ENCODE measurements around the gene HAND2. TPM values are rescaled to one million over a fixed set of nuclear protein-coding genes. Genes with fewer than 3 reads are reported as not detected.

Gene HAND2
- total RNA-seq, 1 donor from 2014 or later, result not detected

- Mint-ChIP-seq H3K27ac (no peak overlapping the region), H3K9me3 (no peaks in the 10 kb centered on the region), H3K4me3 (no peak overlapping the region), H3K36me3 (ENCODE audit: low read depth) (no peaks in the 10 kb centered on the region), H3K27me3 (ENCODE audit: insufficient read depth) (peaks cover 36% of the 10 kb centered on the region), H3K4me1 (ENCODE audit: low read depth) (no peaks in the 10 kb centered on the region)
- no peak for DNase-seq (ENCODE audit: low spot score)
- intact Hi-C loops (cut with micrococcal nuclease), result no loop called here
These were observed 17.9 kb upstream of the HAND2 start for GRCh38 chr4:173547889-173548288.

GRCh38 chr4:173546776-173547175, 16.7 kb upstream of the HAND2 start:
- no peaks in the 10 kb centered on the region for H3K36me3 Mint-ChIP-seq (ENCODE audit: low read depth)
- no peaks in the 10 kb centered on the region for H3K9me3 Mint-ChIP-seq
- H3K4me3 Mint-ChIP-seq, result no peak overlapping the region
- no peaks in the 10 kb centered on the region for H3K4me1 Mint-ChIP-seq (ENCODE audit: low read depth)
- no peak for DNase-seq (ENCODE audit: low spot score)
- peaks cover 36% of the 10 kb centered on the region for H3K27me3 Mint-ChIP-seq (ENCODE audit: insufficient read depth)
- no peak overlapping the region for H3K27ac Mint-ChIP-seq
- intact Hi-C loops (cut with micrococcal nuclease), result no loop called here

GRCh38 chr4:173545440-173545839, 15.4 kb upstream of the HAND2 start:
- Mint-ChIP-seq H3K4me1 (ENCODE audit: low read depth) (no peaks in the 10 kb centered on the region), H3K4me3 (no peak overlapping the region), H3K27ac (no peak overlapping the region), H3K27me3 (ENCODE audit: insufficient read depth) (peaks cover 40% of the 10 kb centered on the region), H3K9me3 (no peaks in the 10 kb centered on the region), H3K36me3 (ENCODE audit: low read depth) (no peaks in the 10 kb centered on the region)
- intact Hi-C loops (cut with micrococcal nuclease), result no loop called here
- DNase-seq (ENCODE audit: low spot score), result no peak

- Mint-ChIP-seq H3K36me3 (ENCODE audit: low read depth) (peaks cover 1% of the 10 kb centered on the region), H3K4me3 (no peak overlapping the region), H3K4me1 (ENCODE audit: low read depth) (peaks cover 4% of the 10 kb centered on the region), H3K9me3 (no peaks in the 10 kb centered on the region), H3K27me3 (ENCODE audit: insufficient read depth) (peaks cover 51% of the 10 kb centered on the region), H3K27ac (no peak overlapping the region)
- DNase-seq (ENCODE audit: low spot score), result no peak
- intact Hi-C loops (cut with micrococcal nuclease), result no loop called here
These were observed 13.2 kb upstream of the HAND2 start for GRCh38 chr4:173543266-173543665.

GRCh38 chr4:173539986-173540385, 10.0 kb upstream of the HAND2 start:
- no peak overlapping the region for H3K27ac Mint-ChIP-seq
- no peaks in the 10 kb centered on the region for H3K9me3 Mint-ChIP-seq
- H3K36me3 Mint-ChIP-seq (ENCODE audit: low read depth), result peaks cover 1% of the 10 kb centered on the region
- intact Hi-C loops (cut with micrococcal nuclease), result loop anchor here (1.0 to 5.0 kb wide), 2 partner anchors 9 to 38 kb away; no protein-coding TSS in a partner anchor
- peaks cover 63% of the 10 kb centered on the region for H3K27me3 Mint-ChIP-seq (ENCODE audit: insufficient read depth)
- H3K4me1 Mint-ChIP-seq (ENCODE audit: low read depth), result peaks cover 4% of the 10 kb centered on the region
- DNase-seq (ENCODE audit: low spot score), result no peak
- H3K4me3 Mint-ChIP-seq, result no peak overlapping the region

GRCh38 chr4:173538909-173539445, 8.9 kb upstream of the HAND2 start:
- H3K9me3 Mint-ChIP-seq, result no peaks in the 10 kb centered on the region
- H3K4me1 Mint-ChIP-seq (ENCODE audit: low read depth), result peaks cover 4% of the 10 kb centered on the region
- no peak for DNase-seq (ENCODE audit: low spot score)
- intact Hi-C loops (cut with micrococcal nuclease), result loop anchor here (1.0 to 5.0 kb wide), 2 partner anchors 8 to 37 kb away; no protein-coding TSS in a partner anchor
- H3K36me3 Mint-ChIP-seq (ENCODE audit: low read depth), result peaks cover 1% of the 10 kb centered on the region
- peak overlapping the region; percentile 30 for H3K4me3 Mint-ChIP-seq
- H3K27ac Mint-ChIP-seq, result no peak overlapping the region
- peaks cover 66% of the 10 kb centered on the region for H3K27me3 Mint-ChIP-seq (ENCODE audit: insufficient read depth)

GRCh38 chr4:173538148-173538908, 8.3 kb upstream of the HAND2 start:
- DNase-seq (ENCODE audit: low spot score), result no peak
- Mint-ChIP-seq H3K4me3 (peak overlapping the region; percentile 2), H3K27me3 (ENCODE audit: insufficient read depth) (peaks cover 69% of the 10 kb centered on the region), H3K9me3 (no peaks in the 10 kb centered on the region), H3K27ac (no peak overlapping the region), H3K4me1 (ENCODE audit: low read depth) (peaks cover 4% of the 10 kb centered on the region), H3K36me3 (ENCODE audit: low read depth) (peaks cover 1% of the 10 kb centered on the region)
- intact Hi-C loops (cut with micrococcal nuclease), result loop anchor here (5.0 kb wide), 1 partner anchor 36 kb away; no protein-coding TSS in a partner anchor

GRCh38 chr4:173537613-173538147, 7.7 kb upstream of the HAND2 start:
- Mint-ChIP-seq H3K27ac (no peak overlapping the region), H3K4me3 (no peak overlapping the region)
- intact Hi-C loops (cut with micrococcal nuclease), result loop anchor here (5.0 kb wide), 1 partner anchor 35 kb away; no protein-coding TSS in a partner anchor

GRCh38 chr4:173536808-173537429, 6.9 kb upstream of the HAND2 start:
- Mint-ChIP-seq H3K36me3 (ENCODE audit: low read depth) (peaks cover 1% of the 10 kb centered on the region), H3K9me3 (no peaks in the 10 kb centered on the region), H3K4me3 (no peak overlapping the region), H3K27ac (no peak overlapping the region), H3K27me3 (ENCODE audit: insufficient read depth) (peaks cover 83% of the 10 kb centered on the region), H3K4me1 (ENCODE audit: low read depth) (peaks cover 4% of the 10 kb centered on the region)
- DNase-seq (ENCODE audit: low spot score), result no peak
- intact Hi-C loops (cut with micrococcal nuclease), result loop anchor here (5.0 kb wide), 1 partner anchor 35 kb away; no protein-coding TSS in a partner anchor

More at GRCh38 chr4:173537613-173538147, 7.7 kb upstream of the HAND2 start:
- peaks cover 75% of the 10 kb centered on the region for H3K27me3 Mint-ChIP-seq (ENCODE audit: insufficient read depth)
- peaks cover 1% of the 10 kb centered on the region for H3K36me3 Mint-ChIP-seq (ENCODE audit: low read depth)
- no peaks in the 10 kb centered on the region for H3K9me3 Mint-ChIP-seq
- peaks cover 4% of the 10 kb centered on the region for H3K4me1 Mint-ChIP-seq (ENCODE audit: low read depth)
- DNase-seq (ENCODE audit: low spot score), result no peak

GRCh38 chr4:173535957-173536356, 5.9 kb upstream of the HAND2 start:
- Mint-ChIP-seq H3K27me3 (ENCODE audit: insufficient read depth) (peaks cover 86% of the 10 kb centered on the region), H3K9me3 (no peaks in the 10 kb centered on the region), H3K4me1 (ENCODE audit: low read depth) (peaks cover 4% of the 10 kb centered on the region), H3K27ac (no peak overlapping the region), H3K36me3 (ENCODE audit: low read depth) (peaks cover 1% of the 10 kb centered on the region), H3K4me3 (no peak overlapping the region)
- no peak for DNase-seq (ENCODE audit: low spot score)
- intact Hi-C loops (cut with micrococcal nuclease), result loop anchor here (5.0 kb wide), 1 partner anchor 34 kb away; no protein-coding TSS in a partner anchor

GRCh38 chr4:173535165-173535902, 5.3 kb upstream of the HAND2 start:
- peaks cover 89% of the 10 kb centered on the region for H3K27me3 Mint-ChIP-seq (ENCODE audit: insufficient read depth)
- no peaks in the 10 kb centered on the region for H3K9me3 Mint-ChIP-seq
- H3K4me1 Mint-ChIP-seq (ENCODE audit: low read depth), result peaks cover 4% of the 10 kb centered on the region
- H3K4me3 Mint-ChIP-seq, result no peak overlapping the region
- no peak for DNase-seq (ENCODE audit: low spot score)
- H3K27ac Mint-ChIP-seq, result no peak overlapping the region
- intact Hi-C loops (cut with micrococcal nuclease), result loop anchor here (5.0 kb wide), 1 partner anchor 33 kb away; no protein-coding TSS in a partner anchor
- H3K36me3 Mint-ChIP-seq (ENCODE audit: low read depth), result peaks cover 1% of the 10 kb centered on the region

- H3K27me3 Mint-ChIP-seq (ENCODE audit: insufficient read depth), result peaks cover 86% of the 10 kb centered on the region
- peaks cover 3% of the 10 kb centered on the region for H3K36me3 Mint-ChIP-seq (ENCODE audit: low read depth)
- H3K4me3 Mint-ChIP-seq, result no peak overlapping the region
- intact Hi-C loops (cut with micrococcal nuclease), result no loop called here
- peaks cover 4% of the 10 kb centered on the region for H3K4me1 Mint-ChIP-seq (ENCODE audit: low read depth)
- H3K9me3 Mint-ChIP-seq, result no peaks in the 10 kb centered on the region
- no peak overlapping the region for H3K27ac Mint-ChIP-seq
- no peak for DNase-seq (ENCODE audit: low spot score)
These were observed 4.4 kb upstream of the HAND2 start for GRCh38 chr4:173534434-173534833.
